Stomach (tissue), 4 donors: ENCODE measurements around the gene FAM240B.

Experiments
- CTCF ChIP-seq, 7 experiments: fragments of 450-650 bp in 4 of 7; fragments of 200-600 bp in 3 of 7; sonication (generic) in 3 of 7; IDR thresholded peaks; one replicate each; pipeline ENCODE4 v1.5.1; 2016 to 2019; ENCODE audit warnings: antibody characterized with exemption in 7 of 7, control low read depth in 2 of 7, mild to moderate bottlenecking in 1 of 7
- EP300 ChIP-seq: sonication (generic); formaldehyde crosslinking; IDR thresholded peaks from one replicate; pipeline ENCODE4 v1.6.1; 2017; ENCODE audit warnings: antibody characterized with exemption
- POLR2A ChIP-seq, 4 donors: fragments of 450-650 bp; IDR thresholded peaks; one replicate each; pipeline ENCODE4 v1.6.1; 2016; ENCODE audit warnings: antibody characterized with exemption in 4 of 4, control low read depth in 2 of 4, mild to moderate bottlenecking in 1 of 4, moderate library complexity in 1 of 4

DNA sequence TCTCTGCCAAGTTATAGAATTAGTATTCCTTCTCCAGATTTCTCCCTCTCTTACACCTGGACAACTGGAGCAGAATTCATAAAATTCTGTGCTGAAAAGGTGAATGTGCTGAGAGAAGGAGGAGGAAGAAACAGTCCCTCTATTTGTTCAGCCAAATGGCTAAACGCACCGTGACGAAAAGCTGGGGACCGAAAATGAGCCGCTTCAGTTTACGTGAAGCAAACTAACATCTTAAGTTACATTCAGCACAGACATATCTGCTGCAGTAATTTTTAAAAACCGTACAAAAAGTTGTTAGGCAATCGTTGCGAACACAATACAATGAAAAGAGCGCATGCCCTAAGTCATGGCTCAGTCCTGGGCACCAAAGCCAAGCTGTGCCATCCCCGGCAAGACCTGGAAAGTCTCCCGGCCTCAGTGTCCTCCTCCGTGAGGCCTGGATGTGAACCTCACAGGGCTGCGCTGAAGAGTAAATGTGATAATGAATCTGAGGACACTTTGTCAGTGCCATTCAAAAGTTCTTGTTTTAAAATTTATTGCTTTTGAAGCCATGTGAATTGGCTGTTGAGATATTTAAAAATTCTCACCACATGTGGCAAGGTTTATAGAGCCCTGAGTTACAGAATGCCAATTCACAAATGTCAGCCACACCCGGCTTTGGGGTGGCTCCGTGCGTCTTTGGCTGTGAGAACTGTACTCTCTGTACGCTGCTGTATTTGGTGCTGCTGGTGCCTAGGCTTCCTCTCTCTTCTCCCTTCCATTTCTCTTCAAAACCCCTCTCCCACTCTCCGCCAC, 46.3 kb downstream of the FAM240B start:
- no peak for TF ChIP-seq CTCF (IDR thresholded peaks at IDR 0.05)
- TF ChIP-seq POLR2A (IDR thresholded peaks at IDR 0.05), result no peak
- no peak for TF ChIP-seq EP300
